Karpas-422 (cell line): ENCODE data around the gene GPR137C. TPM values are rescaled to one million over a fixed set of nuclear protein-coding genes. Genes with fewer than 3 reads are reported as not detected.

Experiments
- DNase-seq: peaks from one replicate; pipeline ENCODE4 v3.0.0-alpha.2; 2015
- H2AFZ ChIP-seq: fragments of 200-600 bp; sonication (generic); 2 replicates; pipeline ENCODE4 v1.6.1; 2014; ENCODE audit warnings: antibody characterized with exemption, low read length, mixed read lengths
- H3K27ac ChIP-seq: fragments of 200-600 bp; sonication (generic); 2 replicates; pipeline ENCODE4 v1.5.1; 2014; ENCODE audit warnings: mild to moderate bottlenecking, low read length, moderate library complexity
- H3K27me3 ChIP-seq: fragments of 200-600 bp; sonication (generic); 2 replicates; pipeline ENCODE4 v1.6.1; 2014; ENCODE audit warnings: low read length, mixed read lengths
- H3K36me3 ChIP-seq: fragments of 200-600 bp; sonication (generic); 2 replicates; pipeline ENCODE4 v1.6.1; 2014; ENCODE audit warnings: low read length, mixed read lengths; ENCODE audit not compliant: insufficient read depth
- H3K4me1 ChIP-seq: fragments of 200-600 bp; sonication (generic); 2 replicates; pipeline ENCODE4 v1.6.1; 2014; ENCODE audit warnings: mild to moderate bottlenecking, low read length, mixed read lengths
- H3K4me2 ChIP-seq: fragments of 200-600 bp; sonication (generic); 2 replicates; pipeline ENCODE4 v1.6.1; 2014; ENCODE audit warnings: low read length, low read depth, mild to moderate bottlenecking; ENCODE audit not compliant: poor library complexity, severe bottlenecking
- H3K4me3 ChIP-seq: fragments of 200-600 bp; sonication (generic); 2 replicates; pipeline ENCODE4 v1.5.1; 2014; ENCODE audit warnings: mild to moderate bottlenecking, antibody characterized with exemption, low read length, mixed read lengths
- H3K79me2 ChIP-seq: fragments of 200-600 bp; sonication (generic); 2 replicates; pipeline ENCODE4 v1.6.1; 2014; ENCODE audit warnings: mild to moderate bottlenecking, low read length, mixed read lengths
- H3K9ac ChIP-seq: fragments of 200-600 bp; sonication (generic); 2 replicates; pipeline ENCODE4 v1.6.0; 2014; ENCODE audit warnings: low read length
- H3K9me2 ChIP-seq: fragments of 200-600 bp; sonication (generic), shearing (Covaris generic); replicated peaks from 2 replicates; pipeline ENCODE4 v1.6.0; 2014; ENCODE audit warnings: mild to moderate bottlenecking, low read length, moderate library complexity; ENCODE audit not compliant: insufficient read depth
- H3K9me3 ChIP-seq: fragments of 300-700, 200-600 bp; sonication (generic); 2 replicates; pipeline ENCODE4 v1.6.1; 2014; ENCODE audit warnings: low read length, mixed read lengths
- H4K20me1 ChIP-seq: fragments of 200-600 bp; sonication (generic); 2 replicates; pipeline ENCODE4 v1.6.1; 2014; ENCODE audit warnings: mild to moderate bottlenecking, antibody characterized with exemption, low read length, low read depth; ENCODE audit not compliant: insufficient read depth
- total RNA-seq: library from RNA; depleted of rRNA; stranded (reverse); fragments of >200 nt; shearing (Covaris generic); gene quantifications from 2 replicates; pipeline ENCODE4 v1.2.3, GENCODE V29; 2014; ENCODE audit warnings: low replicate concordance; rRNA removed

Gene GPR137C
- total RNA-seq = 0.22 and 0.26 TPM in 2 replicates

- Histone ChIP-seq H3K27ac (peak within 1 kb of the TSS; percentile 62), H3K9me3 (no peaks in the 10 kb centered on the region), H2AFZ (peak within 1 kb of the TSS; percentile 83), H3K79me2 (peaks cover 44% of the 10 kb centered on the region), H3K36me3 (no peaks in the 10 kb centered on the region), H4K20me1 (no peaks in the 10 kb centered on the region), H3K9ac (peak within 1 kb of the TSS; percentile 76), H3K27me3 (no peaks in the 10 kb centered on the region), H3K4me1 (peaks cover 32% of the 10 kb centered on the region), H3K9me2 (no peaks in the 10 kb centered on the region), H3K4me2 (peak within 1 kb of the TSS; percentile 95), H3K4me3 (peak within 1 kb of the TSS; percentile 77)
- peak; percentile 100 for DNase-seq
Observed at GRCh38 chr14:52552063-52552988, at the start of gene GPR137C, which contains the start of gene TXNDC16. Gene GPR137C, plus strand, starts transcription at chr14:52552836. Its CDS starts 312 bp downstream, at chr14:52553148. Gene TXNDC16, minus strand, starts transcription at chr14:52552505. Its CDS starts 8,948 bp downstream, at chr14:52543557.

GRCh38 chr14:52513249-52513648 lies 39.4 kb upstream of the GPR137C start:
- Histone ChIP-seq H3K79me2 (no peaks in the 10 kb centered on the region), H3K4me1 (peaks cover 10% of the 10 kb centered on the region), H3K4me2 (no peak overlapping the region), H3K27ac (no peak overlapping the region), H3K9me3 (no peaks in the 10 kb centered on the region), H2AFZ (no peak overlapping the region), H3K27me3 (no peaks in the 10 kb centered on the region), H3K4me3 (no peak overlapping the region), H3K36me3 (no peaks in the 10 kb centered on the region; the same call in 1 of the 2 replicates), H3K9me2 (no peaks in the 10 kb centered on the region), H4K20me1 (no peaks in the 10 kb centered on the region), H3K9ac (no peak overlapping the region)
- DNase-seq = no peak

- H3K4me2 ChIP-seq = no peak overlapping the region
- H2AFZ ChIP-seq = no peak overlapping the region
- H3K4me1 ChIP-seq = peaks cover 10% of the 10 kb centered on the region
- H3K9me2 ChIP-seq = no peaks in the 10 kb centered on the region
- no peaks in the 10 kb centered on the region; the same call in 1 of the 2 replicates for H3K36me3 ChIP-seq
- H3K9ac ChIP-seq = no peak overlapping the region
- H3K9me3 ChIP-seq = no peaks in the 10 kb centered on the region
- H3K27me3 ChIP-seq = no peaks in the 10 kb centered on the region
- DNase-seq = no peak
- no peaks in the 10 kb centered on the region for H3K79me2 ChIP-seq
- H4K20me1 ChIP-seq = no peaks in the 10 kb centered on the region
- H3K27ac ChIP-seq = no peak overlapping the region
- no peak overlapping the region for H3K4me3 ChIP-seq
Observed at GRCh38 chr14:52514046-52514811, 38.4 kb upstream of the GPR137C start.

GRCh38 chr14:52522033-52522432 lies 30.6 kb upstream of the GPR137C start:
- H3K4me2 ChIP-seq = no peak overlapping the region
- no peaks in the 10 kb centered on the region for H4K20me1 ChIP-seq
- H3K27ac ChIP-seq = no peak overlapping the region
- H3K9me3 ChIP-seq = no peaks in the 10 kb centered on the region
- H3K9ac ChIP-seq = no peak overlapping the region
- H3K27me3 ChIP-seq = no peaks in the 10 kb centered on the region
- no peaks in the 10 kb centered on the region for H3K36me3 ChIP-seq
- no peaks in the 10 kb centered on the region for H3K79me2 ChIP-seq
- no peak overlapping the region for H2AFZ ChIP-seq
- H3K4me3 ChIP-seq = no peak overlapping the region
- H3K4me1 ChIP-seq = no peaks in the 10 kb centered on the region
- DNase-seq = no peak
- no peaks in the 10 kb centered on the region for H3K9me2 ChIP-seq

GRCh38 chr14:52522581-52523345 lies 29.9 kb upstream of the GPR137C start:
- Histone ChIP-seq H3K79me2 (no peaks in the 10 kb centered on the region), H3K9me3 (no peaks in the 10 kb centered on the region), H2AFZ (no peak overlapping the region), H3K27me3 (no peaks in the 10 kb centered on the region), H3K27ac (no peak overlapping the region), H3K36me3 (no peaks in the 10 kb centered on the region), H3K4me2 (no peak overlapping the region), H3K9me2 (no peaks in the 10 kb centered on the region), H3K4me1 (no peaks in the 10 kb centered on the region), H4K20me1 (no peaks in the 10 kb centered on the region), H3K9ac (no peak overlapping the region), H3K4me3 (no peak overlapping the region)
- no peak for DNase-seq

- Histone ChIP-seq H3K4me1 (no peaks in the 10 kb centered on the region), H3K9me2 (no peaks in the 10 kb centered on the region), H3K9ac (no peak overlapping the region), H3K4me3 (no peak overlapping the region), H3K27ac (no peak overlapping the region), H3K9me3 (no peaks in the 10 kb centered on the region), H3K36me3 (no peaks in the 10 kb centered on the region), H3K27me3 (no peaks in the 10 kb centered on the region), H2AFZ (no peak overlapping the region), H3K4me2 (no peak overlapping the region), H3K79me2 (no peaks in the 10 kb centered on the region), H4K20me1 (no peaks in the 10 kb centered on the region)
- DNase-seq = no peak
Observed at GRCh38 chr14:52527052-52527451, 25.6 kb upstream of the GPR137C start.

- Histone ChIP-seq H3K9ac (no peak overlapping the region), H2AFZ (no peak overlapping the region), H3K79me2 (no peaks in the 10 kb centered on the region), H3K27me3 (no peaks in the 10 kb centered on the region), H3K27ac (no peak overlapping the region), H4K20me1 (no peaks in the 10 kb centered on the region), H3K36me3 (peaks cover 30% of the 10 kb centered on the region; the same call in 1 of the 2 replicates), H3K4me2 (no peak overlapping the region), H3K9me2 (no peaks in the 10 kb centered on the region), H3K4me3 (no peak overlapping the region), H3K4me1 (no peaks in the 10 kb centered on the region), H3K9me3 (no peaks in the 10 kb centered on the region)
- DNase-seq = no peak
Observed at GRCh38 chr14:52531481-52531880, 21.2 kb upstream of the GPR137C start.
